ENCODE measurements around the gene USP15.
A peak's percentile ranks its signal among the peaks of the same experiment; 100 is the strongest.

The USP15 gene

DNA sequence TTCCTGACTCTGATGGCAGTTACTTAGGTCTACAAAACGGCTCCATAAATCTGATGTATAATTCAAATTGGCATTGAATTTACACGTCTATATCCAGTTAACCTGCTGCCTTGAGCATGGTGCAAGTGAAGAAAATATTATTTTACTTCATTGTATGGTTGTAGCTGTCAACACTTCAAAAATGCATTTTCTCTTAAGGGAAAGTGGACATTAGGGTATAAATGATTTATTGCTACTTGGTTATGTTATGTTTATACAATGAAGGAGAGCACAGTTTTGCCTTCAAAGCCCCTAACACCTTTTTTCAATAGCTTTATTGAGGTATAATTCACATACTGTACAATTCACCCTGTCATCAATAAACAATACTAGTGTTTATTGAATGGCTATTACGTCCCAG lies 2.0 kb upstream of the USP15 start:
- DNase-seq (ENCODE audit: low read depth) = no peak

DNA sequence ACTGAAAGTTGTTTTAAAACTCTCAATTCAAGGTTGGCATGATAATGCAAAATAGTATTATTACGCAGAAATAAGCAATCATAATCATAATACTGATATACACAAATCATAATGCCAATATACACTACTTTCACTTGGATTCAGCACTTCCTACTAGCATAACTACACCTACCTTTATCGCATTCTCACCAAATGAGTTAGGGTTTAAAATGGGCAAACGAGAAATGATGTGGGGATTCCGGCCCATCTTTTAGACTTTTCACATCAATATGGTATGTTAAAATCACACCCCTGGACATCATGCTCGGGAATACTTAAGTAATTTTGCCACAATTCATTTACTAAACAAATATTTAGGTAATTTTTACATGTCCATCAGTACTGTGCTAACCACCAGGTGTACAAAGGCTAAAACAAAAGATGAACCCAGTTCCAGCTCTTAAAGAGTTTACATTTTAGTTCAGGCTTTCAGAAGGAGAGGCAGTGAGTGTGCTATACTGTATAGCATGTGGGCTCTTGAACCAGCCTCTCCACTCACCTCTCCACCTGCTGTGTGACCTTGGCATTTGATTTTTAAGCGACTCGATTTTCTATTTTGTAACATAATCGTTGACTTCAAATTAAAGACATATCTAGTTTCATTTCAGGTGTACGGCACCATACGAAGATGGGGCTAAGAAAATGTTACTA lies 1.1 kb upstream of the USP15 start:
- DNase-seq (ENCODE audit: low read depth) = no peak

DNA sequence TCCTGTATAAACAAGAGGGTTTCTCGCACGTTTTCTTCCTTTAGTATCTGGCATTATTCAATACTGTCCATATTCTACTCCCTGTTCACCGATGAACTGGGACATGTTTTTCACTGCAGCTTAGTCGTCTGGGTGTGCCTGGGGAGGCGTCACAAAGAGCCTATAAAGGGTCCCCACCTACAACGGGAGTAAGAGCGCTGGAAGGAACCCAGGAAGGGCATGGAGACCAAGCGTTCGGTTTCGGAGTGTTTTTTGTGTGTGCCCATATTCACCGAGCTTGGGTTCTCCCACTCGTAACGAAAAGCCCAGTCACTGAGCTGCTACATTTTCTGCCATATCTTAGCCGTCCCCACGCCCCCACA lies 592 bp upstream of the USP15 start:
- DNase-seq (ENCODE audit: low read depth) = no peak

DNA sequence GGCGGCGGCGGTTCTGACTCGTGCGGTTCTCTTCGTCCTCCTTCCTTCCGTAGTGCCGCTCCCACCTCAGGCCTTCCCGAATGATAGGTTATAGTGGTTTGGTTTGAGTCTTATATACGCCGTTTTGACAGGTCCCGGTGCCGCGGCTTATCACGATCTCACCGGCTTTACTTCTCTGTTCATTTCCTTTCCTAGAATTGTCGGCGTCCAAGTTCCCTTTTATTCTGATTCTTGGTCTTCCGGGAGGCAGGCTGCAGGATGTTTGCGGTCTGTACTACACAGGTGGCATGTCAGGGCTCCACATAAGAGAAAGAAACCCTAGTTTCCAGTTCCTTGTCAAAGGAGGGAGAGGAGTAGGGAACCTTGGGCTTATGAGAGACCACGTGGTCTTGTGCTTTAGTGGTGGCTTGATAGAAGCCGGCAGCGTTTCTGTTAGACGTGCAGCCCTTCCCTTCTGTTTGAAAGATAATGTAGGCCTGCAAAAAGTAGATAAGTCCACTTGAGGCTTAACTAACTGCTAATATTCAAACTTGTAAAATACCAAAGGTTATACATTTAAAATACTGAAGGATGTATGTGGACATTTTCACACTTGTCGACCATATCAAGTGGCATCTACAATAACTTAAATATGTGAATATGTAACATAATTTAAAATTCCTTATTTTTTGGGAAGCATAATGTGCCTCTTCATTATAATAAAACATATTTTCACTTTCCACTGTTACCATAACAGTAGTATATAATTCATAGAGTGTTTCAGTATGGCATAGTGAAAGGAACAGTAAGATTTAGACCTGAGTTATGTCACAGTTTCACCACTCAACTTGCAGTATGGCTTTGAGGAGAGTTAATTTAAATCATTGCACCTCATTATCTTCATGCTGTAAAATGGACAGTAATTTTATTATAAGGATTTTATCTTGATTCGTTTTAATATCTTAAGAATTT lies 804 bp downstream of the USP15 start:
- peak; percentile 26 for DNase-seq (ENCODE audit: low read depth)

DNA sequence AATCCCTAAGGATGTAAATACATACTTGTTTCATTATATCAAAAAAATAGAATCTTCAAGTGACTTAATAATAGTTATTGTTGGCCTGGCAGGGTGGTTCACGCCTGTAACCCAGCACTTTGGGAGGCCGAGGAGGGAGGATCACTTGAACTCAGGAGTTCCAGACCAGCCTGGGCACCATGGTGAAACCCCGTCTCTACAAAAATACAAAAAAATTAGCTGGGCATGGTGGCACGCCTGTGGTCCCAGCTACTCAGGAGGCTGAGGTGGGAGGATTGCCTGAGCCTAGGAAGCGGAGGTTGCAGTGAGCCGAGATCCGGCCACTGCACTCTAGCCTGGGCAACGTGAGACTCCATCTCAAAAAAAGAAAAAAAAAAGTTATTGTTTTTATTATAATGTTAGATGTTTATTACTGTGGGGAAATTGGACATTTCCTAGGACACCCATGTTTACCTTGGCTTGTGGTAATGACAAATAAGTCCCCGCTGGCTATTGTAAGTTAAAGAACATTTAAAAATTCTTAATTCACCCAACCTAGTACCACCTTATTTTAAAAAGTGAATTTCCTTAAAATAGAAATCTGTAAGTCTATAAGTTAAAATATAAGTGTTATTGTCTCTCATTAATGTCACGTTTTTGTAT lies 1.8 kb downstream of the USP15 start:
- no peak for DNase-seq (ENCODE audit: low read depth)

DNA sequence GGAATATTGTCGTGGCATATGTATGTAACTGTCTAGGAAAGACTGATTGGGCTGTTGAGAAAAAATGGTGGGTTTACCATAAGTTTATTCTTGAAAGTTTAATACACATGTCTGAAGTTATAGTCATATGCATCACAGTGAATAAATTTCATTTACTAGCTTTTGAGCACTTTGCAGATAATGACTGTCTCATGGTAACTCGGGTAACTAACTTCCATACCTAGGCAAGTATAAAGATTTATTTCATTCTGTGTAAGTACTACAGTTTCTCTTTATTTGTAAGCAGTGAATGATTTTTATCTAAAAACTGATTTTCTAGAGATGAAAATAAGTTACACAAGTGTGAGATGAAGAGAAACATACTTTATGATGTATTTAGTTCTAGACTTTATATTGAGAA lies 3.0 kb downstream of the USP15 start:
- DNase-seq (ENCODE audit: low read depth) = no peak

DNA sequence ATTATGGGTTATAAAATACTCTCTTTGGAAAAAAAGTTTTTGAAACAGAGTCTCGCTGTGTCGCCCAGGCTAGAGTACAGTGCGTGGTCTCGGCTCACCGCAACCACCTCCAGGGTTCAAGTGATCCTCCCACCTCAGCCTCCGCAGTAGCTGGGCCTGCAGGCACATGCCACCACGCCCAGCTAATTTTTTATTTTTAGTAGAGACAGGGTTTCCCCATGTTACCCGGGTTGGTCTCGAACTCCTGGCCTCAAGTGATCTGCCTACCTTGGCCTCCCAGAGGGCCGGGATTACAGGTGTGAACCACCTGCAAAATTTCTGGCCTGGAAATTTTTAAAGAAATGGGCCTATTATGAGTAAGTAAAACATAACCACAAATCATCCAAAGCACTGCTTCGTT lies 3.8 kb downstream of the USP15 start:
- DNase-seq (ENCODE audit: low read depth) = no peak

DNA sequence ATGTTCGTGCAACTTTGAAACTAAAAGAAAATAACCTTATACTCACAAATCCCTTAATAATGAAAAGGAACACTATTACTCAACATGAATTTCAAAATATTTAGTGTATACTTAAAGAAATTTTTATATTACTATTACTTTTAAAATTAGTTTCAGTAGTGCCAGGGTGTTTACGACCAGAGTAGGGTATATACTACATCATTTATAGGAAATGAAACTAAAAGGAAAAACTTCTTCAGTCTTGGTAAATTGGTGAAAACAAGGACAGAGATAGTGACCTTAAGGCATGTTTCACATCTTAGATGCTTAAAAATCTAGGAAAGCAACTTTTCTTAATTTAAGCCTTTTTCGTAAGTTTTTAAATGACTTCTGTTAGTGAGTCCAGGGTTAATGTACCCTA lies 4.5 kb downstream of the USP15 start:
- DNase-seq (ENCODE audit: low read depth) = no peak

DNA sequence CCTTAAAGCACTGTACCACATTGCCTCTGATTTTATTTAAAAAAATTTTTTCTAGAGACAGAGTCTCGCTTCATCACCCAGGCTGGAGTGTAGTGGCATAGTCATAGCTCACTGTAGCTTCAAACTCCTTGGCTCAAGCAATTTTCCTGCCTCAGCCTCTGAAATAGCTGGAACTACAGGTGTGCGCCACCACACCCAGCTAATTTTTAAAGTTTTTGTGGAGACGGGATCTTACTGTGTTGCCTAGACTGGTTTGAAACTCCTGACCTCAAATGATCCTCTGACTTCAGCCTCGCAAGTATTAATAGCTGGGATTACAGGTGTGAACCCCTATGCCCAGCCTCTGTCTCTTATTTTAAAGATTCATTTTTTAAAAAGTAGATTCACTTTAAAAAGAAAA lies 5.3 kb downstream of the USP15 start:
- no peak for DNase-seq (ENCODE audit: low read depth)

DNA sequence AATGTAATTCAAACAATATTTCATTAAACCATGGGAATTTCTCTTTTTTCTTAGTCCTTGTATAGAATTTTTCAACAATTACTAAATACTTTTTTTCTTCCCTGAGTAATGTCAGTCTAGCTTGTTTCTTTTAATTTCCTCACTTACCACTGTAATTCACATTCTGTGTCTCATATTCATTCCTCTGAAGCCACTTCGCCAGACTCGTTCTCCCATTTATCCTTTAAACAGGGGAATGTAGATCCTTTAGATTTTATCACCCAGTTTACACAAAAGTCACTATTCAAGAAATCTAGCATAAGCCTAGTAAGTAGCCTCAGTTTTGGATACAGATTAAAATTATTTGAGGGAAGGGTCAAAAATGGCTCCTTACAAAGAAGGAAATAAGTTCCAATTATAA lies 6.8 kb downstream of the USP15 start:
- DNase-seq (ENCODE audit: low read depth) = no peak

DNA sequence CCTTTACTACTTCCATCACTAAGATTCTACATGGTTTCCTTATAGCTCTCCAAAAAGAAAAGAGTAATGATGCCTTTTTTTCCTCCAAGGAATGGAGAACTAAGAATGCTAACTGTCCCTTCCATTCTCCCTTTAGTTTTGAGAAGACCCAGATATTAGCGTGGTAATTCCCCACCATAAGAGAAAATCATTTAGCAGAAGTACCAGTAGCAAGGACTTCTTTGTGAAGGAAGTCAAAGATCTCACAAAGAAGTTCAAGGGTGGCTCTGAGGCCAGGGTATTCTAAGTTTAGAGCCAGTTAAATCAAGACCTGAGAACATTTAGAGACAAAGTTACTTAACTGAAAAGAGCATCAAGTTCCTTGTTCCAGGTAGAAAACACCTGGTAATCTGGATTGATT lies 7.3 kb downstream of the USP15 start:
- DNase-seq (ENCODE audit: low read depth) = no peak

DNA sequence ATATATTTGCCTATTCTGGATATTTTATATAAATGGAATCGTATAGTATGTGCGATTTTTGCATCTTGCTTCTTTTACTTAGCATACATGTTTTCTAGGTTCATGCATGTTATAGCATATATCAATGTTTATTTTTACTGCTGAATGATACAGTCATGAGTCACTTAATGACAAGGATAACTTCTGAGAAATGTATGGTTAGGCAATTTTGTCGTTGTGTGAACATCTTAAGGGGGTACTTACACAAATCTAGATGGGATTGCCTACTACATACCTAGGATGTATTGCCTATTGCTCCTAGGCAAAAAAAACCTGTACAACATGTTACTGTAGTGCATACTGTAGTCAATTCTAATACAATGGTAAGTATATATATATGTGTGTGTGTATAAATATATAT lies 8.8 kb downstream of the USP15 start:
- peak; percentile 75 for DNase-seq (ENCODE audit: low read depth)

DNA sequence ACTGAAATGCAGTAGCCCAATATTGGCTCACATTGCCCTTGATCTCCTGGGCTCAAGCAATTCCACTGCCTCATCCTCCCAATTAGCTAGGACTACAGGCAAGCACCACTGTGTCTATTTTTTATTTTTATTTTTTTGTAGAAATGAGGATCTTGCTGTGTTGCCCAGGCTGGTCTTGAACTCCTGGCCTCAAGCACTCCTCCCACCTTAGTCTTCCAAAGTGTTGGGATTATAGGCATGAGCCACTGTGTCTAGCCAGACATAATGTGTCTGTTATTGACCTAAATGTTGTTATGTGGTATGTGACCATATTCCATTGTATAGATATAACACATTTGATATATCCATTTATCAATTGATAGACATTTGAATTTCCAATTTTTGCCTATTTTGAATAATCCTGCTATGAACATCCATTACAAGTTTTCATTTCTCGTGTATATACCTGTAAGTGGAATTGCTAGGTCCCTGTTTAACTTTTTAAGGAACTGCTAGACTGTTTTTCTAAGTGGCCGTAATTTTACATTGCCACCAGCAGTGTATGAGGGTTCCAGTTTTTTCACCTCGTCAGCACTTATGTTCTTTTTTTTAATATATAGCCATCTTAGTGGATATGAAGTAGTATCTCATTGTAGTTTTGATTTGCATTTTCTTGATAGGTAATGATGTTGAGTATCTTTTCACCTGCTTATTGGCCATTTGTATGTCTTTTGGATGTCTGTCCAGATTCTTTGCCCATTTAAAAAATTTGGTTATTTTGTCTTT lies 9.4 kb downstream of the USP15 start:
- no peak for DNase-seq (ENCODE audit: low read depth)

DNA sequence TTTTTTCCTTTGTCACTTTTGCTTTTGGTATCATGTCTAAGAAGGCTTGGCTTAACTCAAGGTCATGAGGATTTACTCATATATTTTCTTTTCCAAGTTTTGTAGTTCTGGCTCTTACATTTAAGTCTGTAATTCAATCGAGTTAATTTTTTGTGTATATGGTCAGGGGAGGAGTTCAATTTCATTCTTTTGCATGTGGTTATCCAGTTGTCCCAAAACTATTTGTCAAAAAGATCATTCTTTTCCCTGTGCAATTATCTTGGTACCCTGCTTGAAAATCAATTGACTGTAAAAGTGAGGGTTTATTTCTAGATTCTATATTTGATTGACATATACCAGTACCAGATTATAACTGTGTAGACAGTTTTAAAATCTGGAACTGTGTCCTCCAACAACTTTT lies 10.2 kb downstream of the USP15 start:
- peak; percentile 9 for DNase-seq (ENCODE audit: low read depth)

DNA sequence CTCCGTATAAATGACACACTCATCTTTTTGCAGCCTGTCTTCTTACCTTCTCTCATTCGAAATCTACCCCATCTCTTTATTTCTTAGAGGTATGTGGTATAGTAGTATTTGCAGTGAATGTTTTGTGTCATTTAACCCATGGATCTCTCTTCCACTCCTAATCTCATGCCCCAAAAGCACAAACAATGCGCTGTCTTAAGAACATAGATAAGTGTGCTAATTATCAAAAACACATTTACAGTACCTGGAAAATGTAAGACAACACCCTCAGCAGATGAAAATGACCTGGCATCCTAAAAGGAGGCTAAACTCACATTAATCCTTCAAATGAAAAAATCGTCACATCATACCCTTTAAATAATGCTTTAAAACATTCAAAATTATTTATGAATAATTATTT lies 10.7 kb downstream of the USP15 start:
- DNase-seq (ENCODE audit: low read depth) = no peak

DNA sequence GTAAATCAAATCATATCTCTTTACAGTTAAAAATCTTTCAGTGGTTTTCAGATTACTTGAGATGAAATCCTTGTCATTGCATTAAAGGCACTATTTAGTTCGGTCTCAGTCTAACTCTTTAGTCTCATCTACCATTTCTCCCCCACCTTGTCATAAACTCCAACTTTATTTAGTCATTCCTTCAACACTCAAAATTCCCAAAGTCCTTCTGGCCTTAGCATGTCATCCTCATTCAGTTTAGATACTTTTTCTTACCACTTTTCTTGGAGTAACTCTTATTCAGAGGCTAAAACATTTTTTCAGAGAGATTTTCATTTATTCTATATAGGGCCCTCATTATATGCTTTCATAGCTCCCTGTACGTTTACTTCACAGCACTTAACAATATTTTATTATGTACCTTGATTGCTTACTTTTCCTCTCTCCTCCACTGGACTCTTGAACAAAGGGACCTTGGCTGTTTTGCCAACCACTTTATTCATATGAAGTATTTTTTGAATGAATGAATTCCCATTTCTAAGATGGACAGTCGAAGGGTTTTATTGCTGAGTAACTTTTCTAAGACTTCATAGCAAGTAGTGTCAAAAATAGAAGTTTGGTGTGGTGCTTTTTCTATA lies 12.8 kb downstream of the USP15 start:
- no peak for DNase-seq (ENCODE audit: low read depth)

DNA sequence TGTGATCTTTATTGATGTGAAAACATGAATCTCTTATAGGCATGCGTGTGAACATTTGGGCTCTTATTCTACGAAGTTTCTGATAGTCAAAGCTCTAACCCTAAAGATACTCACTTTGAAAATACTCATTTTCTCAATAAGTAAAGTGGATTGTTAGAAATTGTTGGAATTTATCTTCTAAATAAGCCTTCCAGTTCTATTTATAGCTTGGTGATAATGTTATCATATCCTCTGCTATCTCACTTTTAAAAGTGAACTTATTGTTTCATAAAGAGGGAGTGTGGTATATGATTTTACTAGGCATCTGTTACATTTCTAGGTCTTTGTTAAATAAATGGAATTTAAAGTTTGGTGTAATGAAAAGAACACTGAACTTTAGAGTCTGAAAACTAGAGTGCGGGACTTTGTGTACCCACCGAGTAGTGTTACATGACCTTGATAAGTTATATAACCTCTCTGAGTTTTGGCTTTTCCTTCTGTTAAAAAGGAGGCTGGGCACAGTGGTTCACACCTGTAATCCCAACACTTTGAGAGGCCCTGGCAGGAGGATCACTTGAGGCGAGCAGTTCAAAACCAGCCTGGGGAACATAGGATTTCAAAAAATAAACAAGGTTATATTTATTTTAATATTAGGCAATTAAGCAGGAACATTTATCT lies 13.6 kb downstream of the USP15 start:
- no peak for DNase-seq (ENCODE audit: low read depth)

DNA sequence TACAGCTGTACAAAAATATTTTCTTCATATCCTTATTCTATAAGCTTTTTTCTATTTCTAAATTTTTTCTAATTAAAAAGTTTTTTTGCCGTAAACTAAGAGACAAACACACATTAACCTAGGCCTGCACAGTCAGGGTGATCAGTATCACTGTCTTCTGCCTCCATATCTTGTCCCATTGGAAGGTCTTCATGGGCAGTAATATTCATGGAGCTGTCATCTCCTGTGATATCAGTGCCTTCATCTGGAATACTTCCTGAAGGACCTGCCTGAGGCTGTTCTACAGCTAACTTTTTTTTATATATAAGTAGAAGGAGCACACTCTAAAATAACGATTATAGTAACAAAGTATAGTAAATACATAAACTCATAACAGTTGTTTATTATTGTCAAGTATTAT lies 17.8 kb downstream of the USP15 start:
- DNase-seq (ENCODE audit: low read depth) = no peak

DNA sequence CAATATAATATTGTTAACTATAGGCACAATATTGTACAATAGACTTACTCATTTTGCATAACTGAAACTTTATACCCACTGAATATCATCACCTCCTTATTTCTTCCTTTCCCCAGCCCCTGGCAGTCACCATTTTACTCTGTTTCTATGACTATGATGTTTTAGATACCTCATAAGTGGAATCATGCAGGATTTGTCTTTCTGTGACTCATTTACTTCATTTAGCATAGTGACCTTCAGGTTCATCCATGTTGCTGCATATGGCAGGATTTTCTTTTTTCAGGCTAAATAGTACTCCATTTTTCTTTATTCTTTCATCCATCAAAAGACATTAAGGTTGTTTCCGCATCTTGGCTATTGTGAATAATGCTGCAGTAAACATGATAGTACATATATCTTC lies 18.9 kb downstream of the USP15 start:
- no peak for DNase-seq (ENCODE audit: low read depth)

DNA sequence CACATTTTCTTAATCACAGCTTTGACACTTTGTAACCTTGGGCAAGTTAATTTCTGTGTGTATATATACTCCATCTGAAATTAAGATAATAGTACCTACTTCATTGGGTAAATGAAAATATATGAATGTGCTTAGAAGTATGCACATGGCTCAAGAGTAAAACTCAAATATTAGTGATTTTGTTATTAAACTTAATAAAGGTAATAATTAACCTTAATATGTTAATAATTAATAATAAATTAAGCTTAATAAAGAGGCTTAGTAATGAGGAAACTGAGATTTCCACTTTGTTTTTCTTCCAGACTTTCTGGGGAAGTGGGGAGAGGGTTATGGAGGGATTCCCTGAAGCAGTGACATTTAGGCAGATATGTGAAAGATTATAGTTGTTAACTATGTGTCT lies 19.8 kb downstream of the USP15 start:
- DNase-seq (ENCODE audit: low read depth) = no peak

DNA sequence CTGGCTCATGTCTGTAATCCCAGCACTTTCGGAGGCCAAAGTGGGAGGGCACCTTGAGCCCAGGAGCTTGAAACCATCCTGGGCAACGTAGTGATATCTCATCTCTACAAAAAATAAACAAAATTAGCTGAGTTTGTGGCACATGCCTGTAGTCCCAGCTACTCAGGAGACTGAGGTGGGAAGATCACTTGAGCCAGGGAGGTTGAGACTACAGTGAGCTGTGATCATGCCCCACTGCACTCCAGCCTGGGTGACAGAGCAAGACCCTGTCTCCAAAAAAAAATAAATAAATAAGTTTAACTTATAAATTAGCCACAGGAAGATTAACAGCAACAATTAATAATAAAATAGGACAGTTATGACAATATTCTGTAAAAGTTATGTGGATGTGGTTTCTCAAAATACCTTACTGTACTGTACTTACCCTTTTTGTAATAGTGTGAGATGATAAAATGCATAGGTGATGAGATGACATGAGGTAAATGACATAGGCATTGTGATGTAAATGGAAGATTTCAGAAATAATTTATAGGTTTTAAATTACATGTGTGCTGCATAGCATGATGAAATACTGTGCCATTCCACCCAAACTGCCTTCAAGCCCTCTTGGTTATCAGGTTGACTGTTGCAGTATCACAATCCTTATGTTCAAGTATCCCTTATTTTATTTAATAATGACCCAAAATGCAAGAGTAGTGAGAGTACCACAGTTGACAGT lies 22.0 kb downstream of the USP15 start:
- DNase-seq (ENCODE audit: low read depth) = peak; percentile 42
